Measurements from ENCODE around the gene CCL26.

GRCh38 chr7:75732016-75732521 is 39.9 kb downstream of the CCL26 start:
- TF ChIP-seq POLR2A (IDR thresholded peaks at IDR 0.05; ENCODE audit: low read length), result no peak
- TF ChIP-seq GATA1 (IDR thresholded peaks at IDR 0.05; ENCODE audit: low read depth, low read length), result no peak

Data from erythroblast (primary cell).